H1 (cell line): Measurements from ENCODE around the gene PSPN. TPM values are rescaled to one million over a fixed set of nuclear protein-coding genes. Genes with fewer than 3 reads are reported as not detected.

Source experiments
- CTCF ChIA-PET: fragments of 300-600 bp; sonication (Branson Sonifier 250); formaldehyde crosslinking; loops from one replicate; lab custom pipeline; 2021; ENCODE audit not compliant: partially characterized antibody; lab: Charles Lee
- POLR2A ChIA-PET: fragments of 300-600 bp; sonication (Branson Sonifier 250); formaldehyde crosslinking; loops from one replicate; lab custom pipeline; 2021; ENCODE audit warnings: inconsistent platforms; ENCODE audit not compliant: partially characterized antibody; lab: Charles Lee
- DNase-seq, 2 experiments: peaks; one replicate each; pipeline versions ENCODE4 v3.0.0 to v3.0.0-alpha.2; 2010 to 2022; ENCODE audit warnings: low spot score in 2 of 2, low read depth in 1 of 2, mixed read lengths in 1 of 2
- FAIRE-seq: peaks from 2 replicates; lab custom pipeline; 2011; peaks lifted over from hg19 to GRCh38; lab: Jason Lieb, UNC
- H2AFZ ChIP-seq: 2 replicates; pipeline ENCODE4 v1.8.1; 2012; ENCODE audit warnings: low read length, inconsistent platforms
- H2AK5ac ChIP-seq: 2 replicates; pipeline ENCODE4 v1.6.1; 2013; ENCODE audit warnings: low read depth, low read length
- H2BK120ac ChIP-seq: replicated peaks from 2 replicates; pipeline ENCODE3; 2013; ENCODE audit warnings: low read depth, low read length, inconsistent platforms
- H2BK12ac ChIP-seq: 2 replicates; pipeline ENCODE4 v1.6.1; 2013; ENCODE audit warnings: low read depth, low read length
- H2BK15ac ChIP-seq: 2 replicates; pipeline ENCODE4 v1.6.1; 2013; ENCODE audit warnings: low read length
- H2BK20ac ChIP-seq: 2 replicates; pipeline ENCODE4 v1.6.1; 2013; ENCODE audit warnings: low read length
- H2BK5ac ChIP-seq: 2 replicates; pipeline ENCODE4 v1.6.1; 2013; ENCODE audit warnings: low read depth, low read length
- H3K14ac ChIP-seq: 2 replicates; pipeline ENCODE4 v1.6.1; 2013; ENCODE audit warnings: inconsistent platforms; ENCODE audit not compliant: insufficient read length
- H3K18ac ChIP-seq: 2 replicates; pipeline ENCODE4 v1.6.1; 2013; ENCODE audit warnings: low read length; ENCODE audit errors: extremely low read depth
- H3K23ac ChIP-seq: 2 replicates; pipeline ENCODE4 v1.6.1; 2013; ENCODE audit warnings: inconsistent platforms; ENCODE audit not compliant: insufficient read length
- H3K23me2 ChIP-seq: 2 replicates; pipeline ENCODE4 v1.6.1; 2013; ENCODE audit warnings: low read depth, low read length
- H3K27ac ChIP-seq: 2 replicates; pipeline ENCODE4 v1.6.1; 2011; ENCODE audit warnings: low read depth, low read length, inconsistent platforms
- H3K27me3 ChIP-seq, 4 experiments: replicated peaks in 1 of 4; 1 replicate in 1 of 4; 2 replicates in 3 of 4; pipeline versions ENCODE4 v1.6.1 to v1.8.1; 2011 to 2013; ENCODE audit warnings: low read length in 3 of 4, mild to moderate bottlenecking in 3 of 4, inconsistent platforms in 2 of 4, mixed read lengths in 2 of 4, moderate library complexity in 1 of 4; ENCODE audit not compliant: control insufficient read depth in 3 of 4, insufficient read depth in 3 of 4; ENCODE audit errors: extremely low read depth in 1 of 4
- H3K36me3 ChIP-seq, 4 experiments: 2 replicates each; pipeline versions ENCODE4 v1.6.1 to v1.8.1; 2011 to 2013; ENCODE audit warnings: mild to moderate bottlenecking in 4 of 4, low read length in 3 of 4, moderate library complexity in 2 of 4, control low read depth in 1 of 4, inconsistent platforms in 1 of 4; ENCODE audit not compliant: insufficient read depth in 4 of 4, control insufficient read depth in 2 of 4
- H3K4ac ChIP-seq: replicated peaks from 2 replicates; pipeline ENCODE3; 2013; ENCODE audit warnings: low read length, low read depth, mixed read lengths, inconsistent platforms; ENCODE audit not compliant: insufficient read length
- H3K4me1 ChIP-seq, 4 experiments: replicated peaks in 1 of 4; 1 replicate in 1 of 4; 2 replicates in 3 of 4; pipeline versions ENCODE4 v1.6.1 to v1.8.1; 2011 to 2013; ENCODE audit warnings: low read length in 3 of 4, inconsistent platforms in 2 of 4, mixed read lengths in 1 of 4; ENCODE audit not compliant: insufficient read depth in 4 of 4, control insufficient read depth in 3 of 4
- H3K4me2 ChIP-seq, 2 experiments: 2 replicates each; pipeline versions ENCODE4 v1.6.1 to v1.8.1; 2011 to 2013; ENCODE audit warnings: low read depth in 2 of 2, low read length in 2 of 2, control low read depth in 1 of 2, inconsistent platforms in 1 of 2, mild to moderate bottlenecking in 1 of 2; ENCODE audit not compliant: insufficient read depth in 1 of 2
- H3K4me3 ChIP-seq, 4 experiments: fragments of 200-600, 300-600 bp in 1 of 4; sonication (generic), shearing (Covaris generic), sonication (Bioruptor Twin) in 1 of 4; 2 replicates each; pipeline versions ENCODE4 v1.5.1 to v1.8.1; 2011 to 2016; ENCODE audit warnings: low read length in 4 of 4, low read depth in 3 of 4, control low read depth in 2 of 4, inconsistent platforms in 2 of 4, mild to moderate bottlenecking in 2 of 4, mixed read lengths in 1 of 4, moderate library complexity in 1 of 4; ENCODE audit not compliant: insufficient read depth in 2 of 4; ENCODE audit errors: extremely low read depth in 1 of 4
- H3K56ac ChIP-seq: replicated peaks from 2 replicates; pipeline ENCODE3; 2013; ENCODE audit warnings: low read depth, mild to moderate bottlenecking, mixed read lengths, low read length, inconsistent platforms; ENCODE audit not compliant: insufficient read length
- H3K79me1 ChIP-seq: 2 replicates; pipeline ENCODE4 v1.6.1; 2013; ENCODE audit warnings: low read depth, low read length, control low read depth
- H3K79me2 ChIP-seq, 2 experiments: 2 replicates each; pipeline versions ENCODE4 v1.6.1 to v1.8.1; 2012 to 2013; ENCODE audit warnings: low read length in 2 of 2, mild to moderate bottlenecking in 2 of 2, inconsistent platforms in 1 of 2; ENCODE audit not compliant: insufficient read depth in 2 of 2, control insufficient read depth in 1 of 2
- H3K9ac ChIP-seq, 4 experiments: replicated peaks in 1 of 4; 1 replicate in 1 of 4; 2 replicates in 3 of 4; pipeline versions ENCODE4 v1.6.1 to v1.8.1; 2011 to 2013; ENCODE audit warnings: low read depth in 3 of 4, low read length in 3 of 4, control low read depth in 2 of 4, mild to moderate bottlenecking in 2 of 4, moderate library complexity in 2 of 4, inconsistent platforms in 1 of 4; ENCODE audit errors: extremely low read depth in 1 of 4
- H3K9me3 ChIP-seq, 2 experiments: 2 replicates each; pipeline versions ENCODE4 v1.6.1 to v1.8.1; 2012 to 2013; ENCODE audit warnings: mild to moderate bottlenecking in 2 of 2, moderate library complexity in 2 of 2, control low read depth in 1 of 2, inconsistent platforms in 1 of 2, low read depth in 1 of 2, low read length in 1 of 2, mixed read lengths in 1 of 2; ENCODE audit not compliant: insufficient read depth in 2 of 2
- H4K20me1 ChIP-seq, 2 experiments: replicated peaks in 1 of 2; 2 replicates each; pipeline versions ENCODE3 to v1.8.1; 2011 to 2013; ENCODE audit warnings: inconsistent platforms in 2 of 2, low read length in 2 of 2, mild to moderate bottlenecking in 1 of 2; ENCODE audit not compliant: insufficient read depth in 2 of 2, control insufficient read depth in 1 of 2
- H4K5ac ChIP-seq: 2 replicates; pipeline ENCODE4 v1.6.1; 2013; ENCODE audit warnings: low read length, low read depth, mixed read lengths, inconsistent platforms; ENCODE audit not compliant: insufficient read length
- H4K8ac ChIP-seq: 2 replicates; pipeline ENCODE4 v1.8.0; 2013; ENCODE audit warnings: mild to moderate bottlenecking, moderate library complexity, low read length, inconsistent platforms; ENCODE audit not compliant: insufficient read depth; ENCODE audit errors: extremely low read depth
- H4K91ac ChIP-seq: replicated peaks from 2 replicates; pipeline ENCODE3; 2013; ENCODE audit warnings: low read length, mixed read lengths, inconsistent platforms; ENCODE audit not compliant: insufficient read length
- ASH2L ChIP-seq: fragments of 200-600, 300-600 bp; sonication (generic); IDR thresholded peaks from one replicate; pipeline ENCODE4 v1.7.1; 2017; ENCODE audit warnings: low read length
- CBX5 ChIP-seq: fragments of 300-800, 300-1000 bp; sonication (generic); IDR thresholded peaks from 2 replicates; pipeline ENCODE4 v1.7.1; 2016; ENCODE audit warnings: antibody characterized with exemption, low read length, low read depth
- CEBPB ChIP-seq: IDR thresholded peaks from 2 replicates; pipeline ENCODE4 v1.6.1; 2012; ENCODE audit warnings: low read depth, low read length
- KDM1A ChIP-seq: fragments of 200-600, 300-600 bp; sonication (generic); IDR thresholded peaks from 2 replicates; pipeline ENCODE4 v1.7.1; 2016; ENCODE audit warnings: mild to moderate bottlenecking, low read length, borderline replicate concordance
- PHF8 ChIP-seq: fragments of 200-600 bp; sonication (generic); conservative IDR thresholded peaks from 2 replicates; pipeline ENCODE4 v1.7.1; 2012; ENCODE audit warnings: low read depth, mild to moderate bottlenecking, inconsistent platforms, low read length, moderate library complexity
- POLR2A ChIP-seq, 2 experiments: IDR thresholded peaks; 1 replicate in 1 of 2; 2 replicates in 1 of 2; pipeline ENCODE4 v1.6.1; 2011; ENCODE audit warnings: low read depth in 2 of 2, low read length in 2 of 2, mild to moderate bottlenecking in 2 of 2; ENCODE audit errors: control extremely low read depth in 1 of 2
- SP2 ChIP-seq: IDR thresholded peaks from 2 replicates; pipeline ENCODE4 v1.6.1; 2012; ENCODE audit warnings: mild to moderate bottlenecking, low read length, inconsistent platforms
- WGBS, 2 experiments: shearing (Covaris generic) in 1 of 2; methylation state at CpG; one replicate each; pipeline versions ENCODE4 v1.1.6 to v1.1.7; 2013 to 2015; ENCODE audit warnings: low lambda C conversion rate in 2 of 2, mixed read lengths in 2 of 2, inconsistent platforms in 1 of 2, low coverage in 1 of 2, missing lambda C conversion rate in 1 of 2; ENCODE audit not compliant: insufficient replicate concordance in 2 of 2, insufficient coverage in 1 of 2, insufficient read length in 1 of 2; ENCODE audit errors: extremely low coverage in 1 of 2, missing lambda C conversion rate in 1 of 2; 5-methylcytosine and 5-hydroxymethylcytosine counted together
- polyA plus RNA-seq, 7 experiments: library from polyadenylated mRNA; depleted of rRNA in 3 of 7; stranded (reverse) in 5 of 7; unstranded in 2 of 7; fragments of >200 nt in 5 of 7; fragments of 200-250 nt in 2 of 7; gene quantifications; 1 replicate in 5 of 7; 2 replicates in 1 of 7; 4 replicates in 1 of 7; pipeline versions ENCODE4 v1.2.1 to v1.2.3, GENCODE V29; 2011 to 2013; ENCODE audit warnings: missing spikeins in 2 of 7, mixed read lengths in 2 of 7
- total RNA-seq: library from RNA; stranded (reverse); fragmentation: NEBNext Ultra II Directional; extraction: Animal tissue kit (Norgen Biotek cat#: 25700); gene quantifications from 2 replicates; pipeline ENCODE4 v1.2.1, GENCODE V29; 2021

Gene PSPN
- total and polyA plus RNA-seq, 2 of the 8 experiments (the other 6 are each of a cell fraction or from before 2014, with no cell fraction given) = 1.0 to 2.1 TPM

GRCh38 chr19:6383188-6383587 is 7.5 kb upstream of the PSPN start:
- TF ChIP-seq CEBPB = no peak
- TF ChIP-seq POLR2A (IDR thresholded peaks at IDR 0.05; ENCODE audit: control extremely low read depth in 1 of 2, low read depth in 2 of 2, low read length in 2 of 2) = no peak
- TF ChIP-seq CBX5 = no peak
- TF ChIP-seq KDM1A = no peak
- no peak for TF ChIP-seq ASH2L
- no peak for TF ChIP-seq PHF8
- no peak for TF ChIP-seq SP2
- H3K23ac ChIP-seq = no peak overlapping the region
- CTCF ChIA-PET = no interaction called here
- no peaks in the 10 kb centered on the region for H3K4me1 ChIP-seq
- DNase-seq = no peak
- no peak overlapping the region for H2BK5ac ChIP-seq
- H3K27me3 ChIP-seq = no peaks in the 10 kb centered on the region
- no peak overlapping the region for H3K4ac ChIP-seq
- no peak overlapping the region for H3K18ac ChIP-seq
- H2AFZ ChIP-seq = no peak overlapping the region
- no peak overlapping the region for H4K91ac ChIP-seq
- FAIRE-seq = no peak
- H4K20me1 ChIP-seq = peaks cover 2 to 7% of the 10 kb centered on the region in 2 experiments
- H3K36me3 ChIP-seq = peaks cover 27 to 69% (median 50%) of the 10 kb centered on the region in 4 experiments
- no peak overlapping the region for H4K5ac ChIP-seq
- no peaks in the 10 kb centered on the region for H3K79me1 ChIP-seq
- POLR2A ChIA-PET = interaction anchor here (1.4 kb wide), 1 partner anchor 9 kb away, joined by 4 read pairs; the partner anchor contains the start of gene GTF2F1
- 87% methylated on average over 19 of the region's 19 CpGs; no CpG with 5 or more reads in 1 of the 2 experiments for WGBS, 2 experiments
- no peak overlapping the region for H3K56ac ChIP-seq
- H3K27ac ChIP-seq = no peak overlapping the region
- H2BK120ac ChIP-seq = no peak overlapping the region
- no peak overlapping the region for H3K14ac ChIP-seq
- no peak overlapping the region for H2BK12ac ChIP-seq
- no peak overlapping the region for H3K9ac ChIP-seq
- H2BK20ac ChIP-seq = no peak overlapping the region
- no peak overlapping the region for H2AK5ac ChIP-seq
- H2BK15ac ChIP-seq = no peak overlapping the region
- H3K79me2 ChIP-seq = no peaks in the 10 kb centered on the region
- H3K23me2 ChIP-seq = no peaks in the 10 kb centered on the region
- peaks cover 5 to 11% of the 10 kb centered on the region in 2 experiments; a peak in 2 of 4 replicates for H3K9me3 ChIP-seq
- no peak overlapping the region; the same call in 1 of the 2 replicates for H4K8ac ChIP-seq
- no peak overlapping the region for H3K4me2 ChIP-seq
- H3K4me3 ChIP-seq = no peak overlapping the region
